ENCODE results near the gene PCP4. TPM values are rescaled to one million over a fixed set of nuclear protein-coding genes. Genes with fewer than 3 reads are reported as not detected.

PCP4 gene
- total RNA-seq, 2 experiments from 2014 or later = not detected

- CTCF ChIA-PET = no interaction called here
- no peak overlapping the region for H3K27ac Mint-ChIP-seq
- H3K36me3 Mint-ChIP-seq (ENCODE audit: low read depth) = no peaks in the 10 kb centered on the region
- peaks cover 2% of the 10 kb centered on the region for H3K9me3 Mint-ChIP-seq
- H3K4me1 Mint-ChIP-seq (ENCODE audit: low read depth) = no peaks in the 10 kb centered on the region
- H3K27me3 Mint-ChIP-seq (ENCODE audit: low read depth) = no peaks in the 10 kb centered on the region
- no peak overlapping the region for H3K4me3 Mint-ChIP-seq
- intact Hi-C loops (cut with micrococcal nuclease) = no loop called here
- no peak for DNase-seq
These were observed 18.1 kb upstream of the PCP4 start for GRCh38 chr21:39849014-39849655.

DNA sequence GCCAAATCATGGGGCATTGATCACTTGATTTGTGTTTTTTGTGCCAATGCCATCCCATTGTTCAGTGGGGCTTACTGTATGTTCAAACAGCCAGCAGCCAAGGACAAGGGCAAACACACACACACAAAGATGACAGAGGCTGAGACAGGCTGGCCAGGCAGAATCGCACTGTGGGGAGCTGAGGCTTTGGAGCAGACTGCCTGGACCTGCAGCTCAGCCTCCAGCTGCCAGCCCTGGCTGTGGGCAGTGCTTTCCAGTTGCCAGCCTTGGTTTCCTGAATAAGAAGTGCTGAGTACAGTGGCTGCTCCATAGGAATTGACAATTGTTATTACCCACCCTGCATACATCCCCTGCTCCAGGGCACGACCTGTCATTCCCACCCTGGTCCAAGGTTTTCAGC is 16.9 kb upstream of the PCP4 start:
- intact Hi-C loops (cut with micrococcal nuclease) = no loop called here
- Mint-ChIP-seq H3K27me3 (ENCODE audit: low read depth) (no peaks in the 10 kb centered on the region), H3K27ac (no peak overlapping the region), H3K4me1 (ENCODE audit: low read depth) (no peaks in the 10 kb centered on the region), H3K4me3 (no peak overlapping the region), H3K9me3 (peaks cover 2% of the 10 kb centered on the region), H3K36me3 (ENCODE audit: low read depth) (no peaks in the 10 kb centered on the region)
- CTCF ChIA-PET = no interaction called here
- no peak for DNase-seq

- CTCF ChIA-PET = no interaction called here
- Mint-ChIP-seq H3K4me3 (no peak overlapping the region), H3K4me1 (ENCODE audit: low read depth) (no peaks in the 10 kb centered on the region), H3K27me3 (ENCODE audit: low read depth) (no peaks in the 10 kb centered on the region), H3K9me3 (peaks cover 2% of the 10 kb centered on the region), H3K36me3 (ENCODE audit: low read depth) (no peaks in the 10 kb centered on the region), H3K27ac (no peak overlapping the region)
- no peak for DNase-seq
- intact Hi-C loops (cut with micrococcal nuclease) = no loop called here
These were observed 16.1 kb upstream of the PCP4 start for GRCh38 chr21:39851002-39851618.

GRCh38 chr21:39852021-39852721 is 15.1 kb upstream of the PCP4 start:
- Mint-ChIP-seq H3K27ac (no peak overlapping the region), H3K27me3 (ENCODE audit: low read depth) (no peaks in the 10 kb centered on the region), H3K9me3 (peaks cover 2% of the 10 kb centered on the region)

GRCh38 chr21:39852726-39853500 is 14.3 kb upstream of the PCP4 start:
- Mint-ChIP-seq H3K36me3 (ENCODE audit: low read depth) (no peaks in the 10 kb centered on the region), H3K9me3 (peaks cover 2% of the 10 kb centered on the region), H3K4me1 (ENCODE audit: low read depth) (no peaks in the 10 kb centered on the region), H3K4me3 (no peak overlapping the region), H3K27ac (no peak overlapping the region), H3K27me3 (ENCODE audit: low read depth) (no peaks in the 10 kb centered on the region)
- CTCF ChIA-PET = interaction anchor here (0.7 kb wide), 1 partner anchor 268 kb away, joined by 3 read pairs; no protein-coding TSS in a partner anchor
- intact Hi-C loops (cut with micrococcal nuclease) = no loop called here
- no peak for DNase-seq

More at GRCh38 chr21:39852021-39852721, 15.1 kb upstream of the PCP4 start:
- CTCF ChIA-PET = interaction anchor here (0.7 kb wide), 1 partner anchor 268 kb away, joined by 3 read pairs; no protein-coding TSS in a partner anchor
- Mint-ChIP-seq H3K4me3 (no peak overlapping the region), H3K36me3 (ENCODE audit: low read depth) (no peaks in the 10 kb centered on the region), H3K4me1 (ENCODE audit: low read depth) (no peaks in the 10 kb centered on the region)
- intact Hi-C loops (cut with micrococcal nuclease) = no loop called here
- no peak for DNase-seq

DNA sequence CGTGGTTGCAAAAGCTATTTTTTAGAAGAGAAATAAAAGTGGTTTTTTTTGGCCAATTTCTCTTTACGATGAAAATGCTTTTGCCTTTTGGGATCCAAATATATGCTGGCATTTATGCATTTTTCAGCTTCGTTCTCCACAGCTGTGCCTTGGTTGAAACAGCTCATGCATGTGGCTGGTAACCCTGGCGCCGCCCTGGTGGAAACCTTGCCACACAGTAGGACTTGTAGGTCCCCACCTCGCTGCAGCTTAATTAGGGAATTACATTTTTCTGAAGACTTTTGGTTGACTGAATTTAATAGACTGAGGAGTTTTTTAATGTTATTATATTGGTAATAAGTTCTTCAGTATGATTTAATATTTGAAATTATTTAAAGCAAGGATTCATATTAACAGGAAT is 12.7 kb upstream of the PCP4 start:
- CTCF ChIA-PET = no interaction called here
- H3K4me3 Mint-ChIP-seq = no peak overlapping the region
- no peaks in the 10 kb centered on the region for H3K27me3 Mint-ChIP-seq (ENCODE audit: low read depth)
- H3K4me1 Mint-ChIP-seq (ENCODE audit: low read depth) = no peaks in the 10 kb centered on the region
- DNase-seq = no peak
- H3K36me3 Mint-ChIP-seq (ENCODE audit: low read depth) = no peaks in the 10 kb centered on the region
- peaks cover 2% of the 10 kb centered on the region for H3K9me3 Mint-ChIP-seq
- H3K27ac Mint-ChIP-seq = no peak overlapping the region
- intact Hi-C loops (cut with micrococcal nuclease) = no loop called here

GRCh38 chr21:39855595-39855994 is 11.6 kb upstream of the PCP4 start:
- no peak overlapping the region for H3K27ac Mint-ChIP-seq
- DNase-seq = no peak
- H3K36me3 Mint-ChIP-seq (ENCODE audit: low read depth) = no peaks in the 10 kb centered on the region
- H3K27me3 Mint-ChIP-seq (ENCODE audit: low read depth) = no peaks in the 10 kb centered on the region
- intact Hi-C loops (cut with micrococcal nuclease) = no loop called here
- peaks cover 2% of the 10 kb centered on the region for H3K9me3 Mint-ChIP-seq
- no peak overlapping the region for H3K4me3 Mint-ChIP-seq
- CTCF ChIA-PET = no interaction called here
- no peaks in the 10 kb centered on the region for H3K4me1 Mint-ChIP-seq (ENCODE audit: low read depth)

DNA sequence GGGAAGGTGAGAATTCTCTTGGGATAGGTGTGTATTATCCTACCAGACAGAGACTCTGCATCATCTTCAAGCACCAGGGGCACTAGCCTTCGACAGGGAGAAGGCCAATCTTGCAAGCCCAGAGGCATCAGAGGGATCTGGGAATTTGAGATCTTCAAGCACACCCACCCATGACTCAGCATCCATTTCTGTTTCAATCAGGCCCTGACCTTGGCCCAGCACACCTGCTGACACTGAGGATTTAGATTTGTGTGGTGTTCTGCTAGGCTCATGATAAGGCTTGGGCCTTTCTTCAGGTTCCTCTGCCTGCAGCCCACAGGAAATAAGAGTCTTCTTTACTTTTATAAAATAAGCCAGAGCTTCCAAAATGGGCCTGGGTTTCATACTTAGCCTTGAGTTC is 6.6 kb upstream of the PCP4 start:
- H3K27me3 Mint-ChIP-seq (ENCODE audit: low read depth) = no peaks in the 10 kb centered on the region

DNA sequence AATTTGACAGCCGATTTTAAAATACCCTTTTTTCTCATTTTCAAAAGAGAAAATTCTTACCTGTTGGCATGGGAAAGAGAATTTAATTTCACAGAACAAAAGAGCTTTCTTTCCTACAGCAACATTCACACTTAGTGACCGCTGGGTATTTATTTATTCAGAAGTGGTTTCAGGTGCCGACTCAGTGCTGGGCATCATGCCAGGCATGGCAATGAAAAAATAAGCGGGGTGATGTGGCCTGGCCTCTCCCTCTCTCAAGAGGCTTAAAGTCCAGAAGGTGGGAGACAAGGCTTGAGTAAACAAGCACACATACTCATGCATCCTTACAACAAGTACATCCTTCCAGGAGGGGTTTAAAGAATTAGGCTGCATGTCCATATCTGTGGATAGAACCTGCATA is 4.1 kb upstream of the PCP4 start:
- no peak for DNase-seq
- Mint-ChIP-seq H3K9me3 (no peaks in the 10 kb centered on the region), H3K4me1 (ENCODE audit: low read depth) (peaks cover 3% of the 10 kb centered on the region), H3K4me3 (no peak overlapping the region), H3K27ac (no peak overlapping the region), H3K36me3 (ENCODE audit: low read depth) (no peaks in the 10 kb centered on the region), H3K27me3 (ENCODE audit: low read depth) (peaks cover 11% of the 10 kb centered on the region)
- CTCF ChIA-PET = no interaction called here
- intact Hi-C loops (cut with micrococcal nuclease) = no loop called here

More for the DNA sequence above, 6.6 kb upstream of the PCP4 start:
- CTCF ChIA-PET = interaction anchor here (1.1 kb wide), 1 partner anchor 14 kb away, joined by 3 read pairs; no protein-coding TSS in a partner anchor
- no peak for DNase-seq
- intact Hi-C loops (cut with micrococcal nuclease) = no loop called here
- H3K4me1 Mint-ChIP-seq (ENCODE audit: low read depth) = no peaks in the 10 kb centered on the region
- no peaks in the 10 kb centered on the region for H3K36me3 Mint-ChIP-seq (ENCODE audit: low read depth)
- no peaks in the 10 kb centered on the region for H3K9me3 Mint-ChIP-seq
- no peak overlapping the region for H3K27ac Mint-ChIP-seq
- no peak overlapping the region for H3K4me3 Mint-ChIP-seq

DNA sequence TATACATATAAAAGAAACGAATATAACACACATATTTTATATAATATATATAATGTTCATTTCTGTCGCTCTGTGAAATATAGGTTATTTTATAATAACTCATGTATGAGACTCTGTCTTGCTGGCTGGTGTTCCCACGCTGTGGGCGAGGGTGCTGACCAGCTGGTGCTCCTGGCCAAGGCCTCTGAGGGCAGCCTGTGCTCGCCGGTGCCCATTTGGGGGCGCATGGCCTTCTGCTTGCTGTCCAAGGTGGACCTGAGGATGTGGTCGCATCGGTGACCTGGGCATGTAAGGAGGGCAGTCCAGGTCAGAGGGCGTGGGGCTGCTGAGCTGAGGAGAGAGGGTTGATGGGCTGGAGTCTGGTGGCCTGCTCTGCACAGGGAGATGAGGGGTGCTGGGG is 1.1 kb upstream of the PCP4 start:
- H3K4me3 Mint-ChIP-seq = no peak overlapping the region
- H3K4me1 Mint-ChIP-seq (ENCODE audit: low read depth) = peaks cover 3% of the 10 kb centered on the region
- no peaks in the 10 kb centered on the region for H3K9me3 Mint-ChIP-seq
- CTCF ChIA-PET = interaction anchor here (0.6 to 1.6 kb wide), 3 partner anchors 89 to 396 kb away, joined by 3 to 6 read pairs (median 4); no protein-coding TSS in a partner anchor
- H3K27ac Mint-ChIP-seq = no peak overlapping the region
- intact Hi-C loops (cut with micrococcal nuclease) = no loop called here
- H3K36me3 Mint-ChIP-seq (ENCODE audit: low read depth) = no peaks in the 10 kb centered on the region
- DNase-seq = no peak
- H3K27me3 Mint-ChIP-seq (ENCODE audit: low read depth) = peaks cover 19% of the 10 kb centered on the region

- H3K9me3 Mint-ChIP-seq = no peaks in the 10 kb centered on the region
- H3K27ac Mint-ChIP-seq = no peak overlapping the region
- intact Hi-C loops (cut with micrococcal nuclease) = no loop called here
- peaks cover 3% of the 10 kb centered on the region for H3K4me1 Mint-ChIP-seq (ENCODE audit: low read depth)
- DNase-seq = no peak
- no peaks in the 10 kb centered on the region for H3K36me3 Mint-ChIP-seq (ENCODE audit: low read depth)
- H3K4me3 Mint-ChIP-seq = no peak overlapping the region
- CTCF ChIA-PET = interaction anchor here (0.8 to 1.5 kb wide), 3 partner anchors 12 to 274 kb away, joined by 3 to 6 read pairs (median 5); no protein-coding TSS in a partner anchor
- H3K27me3 Mint-ChIP-seq (ENCODE audit: low read depth) = peaks cover 19% of the 10 kb centered on the region
These were observed 2.0 kb downstream of the PCP4 start for GRCh38 chr21:39869141-39869818.

- Mint-ChIP-seq H3K4me3 (no peak overlapping the region), H3K4me1 (ENCODE audit: low read depth) (no peaks in the 10 kb centered on the region), H3K27ac (no peak overlapping the region), H3K36me3 (ENCODE audit: low read depth) (no peaks in the 10 kb centered on the region), H3K9me3 (no peaks in the 10 kb centered on the region), H3K27me3 (ENCODE audit: low read depth) (peaks cover 3% of the 10 kb centered on the region)
- no peak for DNase-seq
- intact Hi-C loops (cut with micrococcal nuclease) = no loop called here
- CTCF ChIA-PET = interaction anchor here (1.1 kb wide), 1 partner anchor 13 kb away, joined by 3 read pairs; no protein-coding TSS in a partner anchor
These were observed 6.4 kb downstream of the PCP4 start for GRCh38 chr21:39873687-39874086.
